Activated CD8-positive, alpha-beta T cell treated with anti-CD3 and anti-CD28 coated beads for 36 hours (primary cell): ENCODE measurements around the gene SLC30A3. TPM values are rescaled to one million over a fixed set of nuclear protein-coding genes. Genes with fewer than 3 reads are reported as not detected.
"Not testable (repeated sequence)": the region's sequence is repeated elsewhere in the genome, so short reads cannot be mapped to it uniquely, and the experiment has no call there.

ENCODE experiments used
- ATAC-seq: fragments of 200-7000 bp; cut with Tn5 transposase; one replicate; pipeline ENCODE4 v1.10.0; 2021; ENCODE audit warnings: mild to moderate bottlenecking, moderate library complexity
- CTCF ChIA-PET: fragments of 350-600 bp; sonication (Branson Sonifier 250); formaldehyde crosslinking; loops from one replicate; lab custom pipeline; 2021; ENCODE audit warnings: antibody characterized with exemption; lab: Charles Lee
- POLR2A ChIA-PET: fragments of 350-600 bp; sonication (Branson Sonifier 250); formaldehyde crosslinking; loops from one replicate; lab custom pipeline; 2021; ENCODE audit warnings: antibody characterized with exemption; lab: Charles Lee
- DNase-seq: peaks from one replicate; pipeline ENCODE4 v3.0.0-alpha.2; 2020
- H3K27ac Mint-ChIP-seq: one replicate; pipeline ENCODE4 v1.8.0; 2021; ENCODE audit warnings: mild to moderate bottlenecking, mixed read lengths
- H3K27me3 Mint-ChIP-seq: one replicate; pipeline ENCODE4 v1.8.0; 2021; ENCODE audit warnings: mixed read lengths
- H3K36me3 Mint-ChIP-seq: one replicate; pipeline ENCODE4 v1.8.0; 2021; ENCODE audit warnings: low read depth, mixed read lengths
- H3K4me1 Mint-ChIP-seq: one replicate; pipeline ENCODE4 v1.8.0; 2021; ENCODE audit warnings: low read depth, mixed read lengths
- H3K4me3 Mint-ChIP-seq: one replicate; pipeline ENCODE4 v1.8.0; 2021; ENCODE audit warnings: mild to moderate bottlenecking, moderate library complexity, mixed read lengths
- H3K9me3 Mint-ChIP-seq: one replicate; pipeline ENCODE4 v1.8.0; 2021; ENCODE audit warnings: mixed read lengths
- intact Hi-C: fragments of 100-400 bp; cut with micrococcal nuclease; formaldehyde crosslinking; loops from one replicate; pipeline ENCODE4 v1.10.0; 2022
- total RNA-seq, 2 experiments: library from RNA; stranded (reverse); gene quantifications; one replicate each; pipeline ENCODE4 v1.2.3, GENCODE V29; 2021
- TF ChIP-seq, protein P1 (sequence below): fragments of 200-600 bp; IDR thresholded peaks from one replicate; pipeline ENCODE4 v1.8.0; 2022; ENCODE audit warnings: antibody characterized with exemption, mild to moderate bottlenecking

Gene SLC30A3
- total RNA-seq, 2 experiments from 2014 or later, result 0.32 to 0.43 TPM

DNA sequence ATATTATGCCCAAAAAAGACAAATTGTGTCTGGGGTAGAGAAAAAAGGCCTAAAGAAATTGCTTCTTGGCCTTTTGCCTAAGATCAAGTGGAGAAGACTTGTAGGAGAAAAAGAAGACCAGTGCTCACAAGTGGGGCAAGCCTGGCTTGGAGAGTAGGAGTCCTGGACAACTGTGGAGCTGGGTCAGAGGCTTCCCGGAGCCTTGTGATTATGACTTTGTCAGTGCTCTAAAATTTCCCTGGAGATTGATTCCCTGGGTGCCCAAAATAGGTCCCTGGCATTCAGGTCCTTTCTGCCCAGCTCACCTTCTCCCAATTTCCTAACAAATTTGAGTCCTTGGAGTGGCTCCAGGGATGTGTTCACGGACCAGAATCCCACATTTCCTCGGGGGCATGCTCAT, 18.6 kb upstream of the SLC30A3 start:
- TF ChIP-seq, protein P1, sequence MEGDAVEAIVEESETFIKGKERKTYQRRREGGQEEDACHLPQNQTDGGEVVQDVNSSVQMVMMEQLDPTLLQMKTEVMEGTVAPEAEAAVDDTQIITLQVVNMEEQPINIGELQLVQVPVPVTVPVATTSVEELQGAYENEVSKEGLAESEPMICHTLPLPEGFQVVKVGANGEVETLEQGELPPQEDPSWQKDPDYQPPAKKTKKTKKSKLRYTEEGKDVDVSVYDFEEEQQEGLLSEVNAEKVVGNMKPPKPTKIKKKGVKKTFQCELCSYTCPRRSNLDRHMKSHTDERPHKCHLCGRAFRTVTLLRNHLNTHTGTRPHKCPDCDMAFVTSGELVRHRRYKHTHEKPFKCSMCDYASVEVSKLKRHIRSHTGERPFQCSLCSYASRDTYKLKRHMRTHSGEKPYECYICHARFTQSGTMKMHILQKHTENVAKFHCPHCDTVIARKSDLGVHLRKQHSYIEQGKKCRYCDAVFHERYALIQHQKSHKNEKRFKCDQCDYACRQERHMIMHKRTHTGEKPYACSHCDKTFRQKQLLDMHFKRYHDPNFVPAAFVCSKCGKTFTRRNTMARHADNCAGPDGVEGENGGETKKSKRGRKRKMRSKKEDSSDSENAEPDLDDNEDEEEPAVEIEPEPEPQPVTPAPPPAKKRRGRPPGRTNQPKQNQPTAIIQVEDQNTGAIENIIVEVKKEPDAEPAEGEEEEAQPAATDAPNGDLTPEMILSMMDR, result no peak
- DNase-seq, result no peak
- POLR2A ChIA-PET, result interaction anchor here (0.8 to 2.2 kb wide), 4 partner anchors 11 to 62 kb away, joined by 3 to 6 read pairs (median 4); no protein-coding TSS in a partner anchor
- ATAC-seq, result no peak
- intact Hi-C loops, result loop anchor here (2.0 to 5.0 kb wide), 3 partner anchors 33 to 319 kb away; no protein-coding TSS in a partner anchor
- H3K27ac Mint-ChIP-seq, result no peak overlapping the region
- CTCF ChIA-PET, result interaction anchor here (2.0 to 7.4 kb wide), 12 partner anchors 10 to 188 kb away, joined by 5 to 122 read pairs (median 28); partner anchors contain the start of genes ABHD1 and MPV17
- H3K27me3 Mint-ChIP-seq, result peaks cover 8% of the 10 kb centered on the region
- peaks cover 6% of the 10 kb centered on the region for H3K4me1 Mint-ChIP-seq
- H3K9me3 Mint-ChIP-seq, result no peaks in the 10 kb centered on the region
- H3K36me3 Mint-ChIP-seq, result no peaks in the 10 kb centered on the region
- H3K4me3 Mint-ChIP-seq, result no peak overlapping the region

DNA sequence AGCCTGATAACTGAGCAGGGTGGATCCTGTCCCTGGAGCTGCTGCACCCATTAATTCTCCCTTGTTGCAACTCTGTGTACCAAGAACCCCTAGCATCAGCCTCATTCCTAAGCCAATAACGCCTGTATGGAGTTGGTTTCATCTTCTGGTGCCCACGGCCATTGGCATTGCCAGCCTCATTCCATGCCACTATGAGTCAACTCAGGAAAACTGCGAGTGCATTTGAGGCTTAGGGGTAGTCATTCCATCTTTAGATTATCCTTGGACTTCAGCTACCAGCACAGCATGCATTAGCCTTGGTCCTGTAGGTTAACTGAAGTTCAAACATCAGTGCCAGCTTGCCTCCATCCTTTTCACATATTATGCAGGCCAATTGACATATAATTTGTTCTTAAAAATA, 18.0 kb upstream of the SLC30A3 start:
- no peak overlapping the region for H3K27ac Mint-ChIP-seq
- no peak for DNase-seq
- H3K36me3 Mint-ChIP-seq, result no peaks in the 10 kb centered on the region
- intact Hi-C loops, result loop anchor here (2.0 to 5.0 kb wide), 3 partner anchors 32 to 319 kb away; no protein-coding TSS in a partner anchor
- H3K4me1 Mint-ChIP-seq, result peaks cover 6% of the 10 kb centered on the region
- CTCF ChIA-PET, result interaction anchor here (1.6 to 7.4 kb wide), 20 partner anchors 10 to 321 kb away, joined by 5 to 122 read pairs (median 15); partner anchors contain the start of genes ABHD1 and MPV17
- no peaks in the 10 kb centered on the region for H3K9me3 Mint-ChIP-seq
- POLR2A ChIA-PET, result interaction anchor here (0.8 to 2.2 kb wide), 2 partner anchors 12 to 31 kb away, joined by 3 to 6 read pairs; no protein-coding TSS in a partner anchor
- no peak overlapping the region for H3K4me3 Mint-ChIP-seq
- TF ChIP-seq, protein P1, result no peak
- H3K27me3 Mint-ChIP-seq, result peaks cover 8% of the 10 kb centered on the region
- no peak for ATAC-seq

DNA sequence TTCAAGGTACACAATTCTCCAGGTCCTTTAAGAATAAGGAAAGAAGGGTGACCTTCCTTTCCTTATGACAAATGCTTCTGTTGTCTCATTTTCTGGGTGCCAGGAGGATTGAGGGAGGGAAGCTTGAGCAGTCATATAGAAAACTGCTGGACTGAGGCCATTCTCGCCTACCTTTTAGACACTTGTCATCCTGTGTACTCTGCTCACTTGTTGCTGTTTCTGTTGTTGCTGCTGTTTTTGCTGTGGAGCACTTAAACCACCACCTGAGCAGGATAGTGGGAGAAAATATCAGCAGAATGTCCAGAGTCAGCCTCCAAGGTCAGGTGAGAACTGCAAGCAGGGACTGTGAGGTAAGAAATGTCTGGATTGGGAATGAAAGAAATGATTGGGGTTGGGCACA, 15.2 kb upstream of the SLC30A3 start:
- ChIA-PET CTCF (interaction anchor here (6.0 to 7.4 kb wide), 3 partner anchors 12 to 27 kb away, joined by 76 to 122 read pairs (median 100); no protein-coding TSS in a partner anchor), POLR2A (no interaction called here)
- ATAC-seq, result no peak
- H3K4me1 Mint-ChIP-seq, result peaks cover 6% of the 10 kb centered on the region
- DNase-seq, result no peak
- TF ChIP-seq, protein P1, result no peak
- no peaks in the 10 kb centered on the region for H3K9me3 Mint-ChIP-seq
- peaks cover 8% of the 10 kb centered on the region for H3K27me3 Mint-ChIP-seq
- no peaks in the 10 kb centered on the region for H3K36me3 Mint-ChIP-seq
- H3K4me3 Mint-ChIP-seq, result no peak overlapping the region
- intact Hi-C loops, result no loop called here
- no peak overlapping the region for H3K27ac Mint-ChIP-seq

DNA sequence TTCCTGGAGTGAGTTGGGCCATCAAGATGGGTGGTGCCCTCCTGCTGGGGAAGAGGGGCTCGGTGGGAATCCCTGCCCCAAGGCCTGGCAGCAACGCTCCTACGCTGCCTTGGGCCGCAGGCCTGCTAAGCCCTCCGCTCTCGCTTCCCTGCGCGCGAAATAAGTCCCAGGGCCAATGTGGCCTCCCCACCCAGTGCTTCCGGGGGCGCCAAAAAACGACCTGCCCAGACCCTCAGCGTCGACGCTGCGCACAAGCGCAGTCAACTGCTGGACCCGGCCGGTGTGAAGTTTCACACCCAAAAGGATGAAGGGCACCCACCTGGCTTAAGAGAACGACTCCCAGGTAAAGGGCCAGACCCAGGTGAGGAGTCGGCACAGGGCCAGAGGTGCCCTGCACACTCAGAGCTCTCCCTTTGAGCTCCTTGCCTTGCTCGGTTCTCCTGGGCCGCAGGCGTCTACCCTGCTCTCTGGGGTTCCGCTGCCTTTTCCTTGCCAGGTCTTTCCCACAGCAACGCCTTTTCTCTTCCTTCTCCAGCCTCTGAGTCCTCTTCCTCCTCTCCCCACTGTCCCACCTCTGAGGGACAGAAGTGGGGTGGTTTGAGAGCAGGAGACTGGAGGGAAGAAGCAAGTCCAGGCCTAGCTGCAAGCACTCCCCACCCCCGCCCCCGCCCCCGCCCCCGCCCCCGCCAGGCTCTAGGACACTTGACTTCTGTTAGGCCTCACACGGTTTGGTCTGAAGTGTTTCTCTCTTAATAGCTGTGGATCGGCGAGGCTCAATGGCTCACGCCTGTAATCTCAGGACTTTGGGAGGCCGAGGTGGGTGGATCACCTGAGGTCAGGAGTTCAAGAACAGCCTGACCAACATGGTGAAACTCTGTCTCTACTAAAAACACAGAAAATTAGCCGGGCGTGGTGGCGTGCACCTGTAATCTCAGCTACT, 12.6 kb upstream of the SLC30A3 start, which contains the start of gene DNAJC5G:
Gene DNAJC5G, plus strand, starts transcription at position 223 of the 940 bp plus-strand sequence. CDS start 1,296 bp downstream, outside the sequence.
- H3K4me1 Mint-ChIP-seq, result peaks cover 6% of the 10 kb centered on the region
- H3K27me3 Mint-ChIP-seq, result peaks cover 5% of the 10 kb centered on the region
- no peaks in the 10 kb centered on the region for H3K9me3 Mint-ChIP-seq
- ChIA-PET POLR2A (no interaction called here), CTCF (interaction anchor here (1.1 kb wide), 1 partner anchor 28 kb away, joined by 3 read pairs; no protein-coding TSS in a partner anchor)
- ATAC-seq (no peak), DNase-seq (no peak)
- no peaks in the 10 kb centered on the region for H3K36me3 Mint-ChIP-seq
- H3K4me3 Mint-ChIP-seq, result no peak within 1 kb of the TSS
- TF ChIP-seq, protein P1, result no peak
- intact Hi-C loops, result no loop called here
- H3K27ac Mint-ChIP-seq, result no peak within 1 kb of the TSS

- H3K27ac Mint-ChIP-seq, H3K27me3 Mint-ChIP-seq, ATAC-seq, H3K4me1 Mint-ChIP-seq, DNase-seq, intact Hi-C loops, H3K36me3 Mint-ChIP-seq, H3K9me3 Mint-ChIP-seq, H3K4me3 Mint-ChIP-seq: not testable (repeated sequence)
- POLR2A ChIA-PET, result interaction anchor here (1.6 kb wide), 1 partner anchor 24 kb away, joined by 3 read pairs; no protein-coding TSS in a partner anchor
- CTCF ChIA-PET, result interaction anchor here (1.0 to 4.4 kb wide), 5 partner anchors 7 to 30 kb away, joined by 3 to 30 read pairs (median 11); no protein-coding TSS in a partner anchor
Measured at GRCh38 chr2:27272537-27273522, 10.0 kb upstream of the SLC30A3 start.
